H9 (cell line): ENCODE results near the gene FHIT. TPM values are rescaled to one million over a fixed set of nuclear protein-coding genes. Genes with fewer than 3 reads are reported as not detected.

ENCODE experiments used
- DNase-seq: peaks from one replicate; pipeline ENCODE4 v3.0.0-alpha.2; 2017
- H2AFZ ChIP-seq: one replicate; pipeline ENCODE4 v1.6.1; 2013; ENCODE audit warnings: mild to moderate bottlenecking, low read length, control low read depth, moderate library complexity
- H2AK5ac ChIP-seq: 2 replicates; pipeline ENCODE4 v1.6.1; 2013; ENCODE audit warnings: low read length, control low read depth, mixed read lengths; ENCODE audit not compliant: insufficient read length
- H2BK120ac ChIP-seq: one replicate; pipeline ENCODE4 v1.6.1; 2013; ENCODE audit warnings: low read depth, mild to moderate bottlenecking, low read length, control low read depth, inconsistent platforms; ENCODE audit not compliant: poor library complexity, severe bottlenecking
- H2BK12ac ChIP-seq: 2 replicates; pipeline ENCODE4 v1.6.1; 2013; ENCODE audit warnings: low read length, control low read depth, mixed read lengths, low read depth; ENCODE audit not compliant: insufficient read length
- H2BK15ac ChIP-seq: 2 replicates; pipeline ENCODE4 v1.6.1; 2013; ENCODE audit warnings: low read depth, low read length, control low read depth
- H2BK20ac ChIP-seq: one replicate; pipeline ENCODE4 v1.6.1; 2013; ENCODE audit warnings: low read depth, mild to moderate bottlenecking, low read length, control low read depth, inconsistent platforms; ENCODE audit not compliant: poor library complexity, severe bottlenecking
- H2BK5ac ChIP-seq: 2 replicates; pipeline ENCODE4 v1.6.1; 2013; ENCODE audit warnings: low read length, control low read depth, mixed read lengths; ENCODE audit not compliant: insufficient read length
- H3K14ac ChIP-seq: 2 replicates; pipeline ENCODE4 v1.6.1; 2013; ENCODE audit warnings: low read length, control low read depth; ENCODE audit not compliant: insufficient read depth
- H3K18ac ChIP-seq: 2 replicates; pipeline ENCODE4 v1.6.1; 2013; ENCODE audit warnings: low read depth, mild to moderate bottlenecking, mixed read lengths, low read length, control low read depth; ENCODE audit not compliant: insufficient read length
- H3K23ac ChIP-seq: 2 replicates; pipeline ENCODE4 v1.6.1; 2013; ENCODE audit warnings: low read length, control low read depth, mixed read lengths, low read depth; ENCODE audit not compliant: insufficient read length
- H3K23me2 ChIP-seq: 2 replicates; pipeline ENCODE4 v1.6.1; 2013; ENCODE audit warnings: low read depth, mild to moderate bottlenecking, mixed read lengths, low read length, control low read depth; ENCODE audit not compliant: insufficient read length, poor library complexity, severe bottlenecking
- H3K27ac ChIP-seq: 2 replicates; pipeline ENCODE4 v1.5.1; 2013; ENCODE audit warnings: low read length, control low read depth, mixed read lengths, low read depth; ENCODE audit not compliant: insufficient read length
- H3K27me3 ChIP-seq: 2 replicates; pipeline ENCODE4 v1.6.1; 2013; ENCODE audit warnings: low read length, control low read depth, inconsistent platforms; ENCODE audit not compliant: insufficient read depth
- H3K4ac ChIP-seq: 2 replicates; pipeline ENCODE4 v1.6.1; 2013; ENCODE audit warnings: low read depth, mild to moderate bottlenecking, control low read depth, inconsistent platforms, low read length, moderate library complexity
- H3K4me1 ChIP-seq: 2 replicates; pipeline ENCODE4 v1.6.1; 2013; ENCODE audit warnings: low read length, control low read depth, inconsistent platforms; ENCODE audit not compliant: insufficient read depth
- H3K4me2 ChIP-seq: 2 replicates; pipeline ENCODE4 v1.6.1; 2013; ENCODE audit warnings: low read length, control low read depth, mixed read lengths; ENCODE audit not compliant: insufficient read length, insufficient read depth
- H3K56ac ChIP-seq: 2 replicates; pipeline ENCODE4 v1.6.1; 2013; ENCODE audit warnings: low read depth, mild to moderate bottlenecking, mixed read lengths, low read length, control low read depth; ENCODE audit not compliant: insufficient read length
- H3K79me1 ChIP-seq: 2 replicates; pipeline ENCODE4 v1.6.1; 2013; ENCODE audit warnings: low read depth, mild to moderate bottlenecking, moderate library complexity, low read length, control low read depth, inconsistent platforms; ENCODE audit not compliant: insufficient read depth, poor library complexity, severe bottlenecking
- H3K79me2 ChIP-seq: 2 replicates; pipeline ENCODE4 v1.6.1; 2013; ENCODE audit warnings: low read length, control low read depth, inconsistent platforms; ENCODE audit not compliant: insufficient read depth
- H3K9ac ChIP-seq: 2 replicates; pipeline ENCODE4 v1.6.1; 2013; ENCODE audit warnings: low read length, control low read depth, mixed read lengths; ENCODE audit not compliant: insufficient read length; ENCODE audit errors: extremely low read depth
- H3K9me3 ChIP-seq: one replicate; pipeline ENCODE4 v1.6.1; 2013; ENCODE audit warnings: low read depth, low read length, inconsistent platforms; ENCODE audit not compliant: control insufficient read depth
- H3T11ph ChIP-seq: one replicate; pipeline ENCODE4 v1.6.1; 2013; ENCODE audit warnings: mild to moderate bottlenecking, low read length, control low read depth, inconsistent platforms
- H4K20me1 ChIP-seq: one replicate; pipeline ENCODE4 v1.6.1; 2013; ENCODE audit not compliant: control insufficient read depth, insufficient read length, insufficient read depth
- H4K5ac ChIP-seq: 2 replicates; pipeline ENCODE4 v1.6.1; 2013; ENCODE audit warnings: low read depth, mild to moderate bottlenecking, mixed read lengths, low read length, control low read depth; ENCODE audit not compliant: insufficient read length
- H4K8ac ChIP-seq: replicated peaks from 2 replicates; pipeline ENCODE4 v1.6.1; 2013; ENCODE audit warnings: low read length, control low read depth, mixed read lengths, low read depth; ENCODE audit not compliant: insufficient read length
- H4K91ac ChIP-seq: 2 replicates; pipeline ENCODE4 v1.6.1; 2013; ENCODE audit warnings: low read depth, mild to moderate bottlenecking, moderate library complexity, mixed read lengths, low read length, control low read depth; ENCODE audit not compliant: insufficient read length
- H3K27ac Mint-ChIP-seq, 3 experiments: 2 replicates in 2 of 3; 3 replicates in 1 of 3; pipeline ENCODE4 v1.8.0; 2020 to 2021; ENCODE audit warnings: mixed read lengths in 3 of 3, mild to moderate bottlenecking in 1 of 3, moderate library complexity in 1 of 3
- H3K27me3 Mint-ChIP-seq: 2 replicates; pipeline ENCODE4 v1.8.0; 2021; ENCODE audit warnings: low read depth, mild to moderate bottlenecking, moderate library complexity, mixed read lengths
- H3K36me3 Mint-ChIP-seq, 3 experiments: 2 replicates in 2 of 3; 3 replicates in 1 of 3; pipeline ENCODE4 v1.8.0; 2020 to 2021; ENCODE audit warnings: low read depth in 3 of 3, mixed read lengths in 3 of 3; ENCODE audit not compliant: insufficient read depth in 1 of 3
- H3K4me1 Mint-ChIP-seq, 2 experiments: 2 replicates each; pipeline ENCODE4 v1.8.0; 2020; ENCODE audit warnings: mixed read lengths in 2 of 2
- H3K4me3 Mint-ChIP-seq, 2 experiments: 2 replicates in 1 of 2; 3 replicates in 1 of 2; pipeline ENCODE4 v1.8.0; 2020 to 2021; ENCODE audit warnings: mild to moderate bottlenecking in 2 of 2, mixed read lengths in 2 of 2, moderate library complexity in 1 of 2
- H3K9me3 Mint-ChIP-seq, 2 experiments: 2 replicates in 1 of 2; 3 replicates in 1 of 2; pipeline ENCODE4 v1.8.0; 2020; ENCODE audit warnings: mild to moderate bottlenecking in 2 of 2, mixed read lengths in 2 of 2, moderate library complexity in 1 of 2
- WGBS: extraction: QIAGEN DNeasy Blood & Tissue Kit; methylation state at CpG from one replicate; pipeline ENCODE4 v1.1.7; 2013; ENCODE audit warnings: missing lambda C conversion rate, low lambda C conversion rate, mixed read lengths; ENCODE audit not compliant: insufficient read length; ENCODE audit errors: extremely low coverage; 5-methylcytosine and 5-hydroxymethylcytosine counted together
- total RNA-seq: library from RNA; stranded (reverse); gene quantifications from 2 replicates; pipeline ENCODE4 v1.2.1, GENCODE V29; 2021
- TF ChIP-seq, protein P1 (sequence below): fragments of 200-600 bp; sonication (generic); conservative IDR thresholded peaks from 3 replicates; pipeline ENCODE4 v1.8.0; 2021; ENCODE audit warnings: antibody characterized with exemption, mild to moderate bottlenecking

Gene FHIT
- total RNA-seq, 1 experiment from 2014 or later: 3.0 TPM

DNA sequence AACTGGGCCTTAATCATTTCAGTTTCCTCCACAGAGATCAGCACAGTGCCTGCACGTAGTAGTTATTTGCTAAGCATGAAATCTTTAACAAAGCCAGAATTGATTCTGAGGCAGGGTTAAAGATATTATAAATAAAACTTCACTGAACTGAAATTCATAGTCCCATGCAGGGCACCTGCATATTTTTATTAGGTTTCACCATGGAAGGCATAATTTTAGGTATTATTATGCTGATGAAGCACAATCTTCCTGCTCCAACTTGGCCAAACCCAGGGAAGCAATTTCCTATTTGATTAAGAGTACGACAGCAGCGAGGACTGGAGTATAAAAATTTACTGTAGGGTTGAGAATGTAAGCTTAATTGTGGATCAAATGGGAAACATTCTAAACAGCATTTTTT is 1131.0 kb downstream of the FHIT start:
- H3K9ac ChIP-seq: no peak overlapping the region
- TF ChIP-seq, protein P1, sequence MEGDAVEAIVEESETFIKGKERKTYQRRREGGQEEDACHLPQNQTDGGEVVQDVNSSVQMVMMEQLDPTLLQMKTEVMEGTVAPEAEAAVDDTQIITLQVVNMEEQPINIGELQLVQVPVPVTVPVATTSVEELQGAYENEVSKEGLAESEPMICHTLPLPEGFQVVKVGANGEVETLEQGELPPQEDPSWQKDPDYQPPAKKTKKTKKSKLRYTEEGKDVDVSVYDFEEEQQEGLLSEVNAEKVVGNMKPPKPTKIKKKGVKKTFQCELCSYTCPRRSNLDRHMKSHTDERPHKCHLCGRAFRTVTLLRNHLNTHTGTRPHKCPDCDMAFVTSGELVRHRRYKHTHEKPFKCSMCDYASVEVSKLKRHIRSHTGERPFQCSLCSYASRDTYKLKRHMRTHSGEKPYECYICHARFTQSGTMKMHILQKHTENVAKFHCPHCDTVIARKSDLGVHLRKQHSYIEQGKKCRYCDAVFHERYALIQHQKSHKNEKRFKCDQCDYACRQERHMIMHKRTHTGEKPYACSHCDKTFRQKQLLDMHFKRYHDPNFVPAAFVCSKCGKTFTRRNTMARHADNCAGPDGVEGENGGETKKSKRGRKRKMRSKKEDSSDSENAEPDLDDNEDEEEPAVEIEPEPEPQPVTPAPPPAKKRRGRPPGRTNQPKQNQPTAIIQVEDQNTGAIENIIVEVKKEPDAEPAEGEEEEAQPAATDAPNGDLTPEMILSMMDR: no peak
- H3T11ph ChIP-seq: no peak overlapping the region
- no peaks in the 10 kb centered on the region for H3K27me3 ChIP-seq
- no CpG with 5 or more reads among the region's 3 CpGs for whole genome bisulfite sequencing
- H3K9me3 ChIP-seq: no peaks in the 10 kb centered on the region
- H2BK5ac ChIP-seq: no peak overlapping the region
- H2AFZ ChIP-seq: no peak overlapping the region
- H3K36me3 Mint-ChIP-seq: no peaks in the 10 kb centered on the region
- no peak overlapping the region for H3K27ac ChIP-seq
- H3K4me1 ChIP-seq: no peaks in the 10 kb centered on the region
- H3K79me1 ChIP-seq: no peaks in the 10 kb centered on the region
- no peak overlapping the region for H3K23ac ChIP-seq
- no peak overlapping the region for H2BK12ac ChIP-seq
- H3K56ac ChIP-seq: no peak overlapping the region
- H3K9me3 Mint-ChIP-seq: no peaks in the 10 kb centered on the region
- no peak overlapping the region for H3K4ac ChIP-seq
- H2BK15ac ChIP-seq: no peak overlapping the region
- no peaks in the 10 kb centered on the region for H3K23me2 ChIP-seq
- no peaks in the 10 kb centered on the region for H4K20me1 ChIP-seq
- no peaks in the 10 kb centered on the region for H3K27me3 Mint-ChIP-seq
- H3K18ac ChIP-seq: no peak overlapping the region
- H3K4me3 Mint-ChIP-seq: no peak overlapping the region
- DNase-seq: no peak
- no peak overlapping the region for H2BK120ac ChIP-seq
- H3K27ac Mint-ChIP-seq: peak overlapping the region in 1 of 3 experiments; percentile 52; a peak in 1 of 7 replicates
- H3K14ac ChIP-seq: no peak overlapping the region
- no peak overlapping the region for H4K8ac ChIP-seq
- H3K79me2 ChIP-seq: no peaks in the 10 kb centered on the region
- no peak overlapping the region for H2BK20ac ChIP-seq
- no peak overlapping the region for H4K5ac ChIP-seq
- H4K91ac ChIP-seq: no peak overlapping the region
- no peak overlapping the region for H3K4me2 ChIP-seq
- no peak overlapping the region for H2AK5ac ChIP-seq
- H3K4me1 Mint-ChIP-seq: peaks cover 6 to 7% of the 10 kb centered on the region in 2 experiments
